ENCODE data around the gene ARF1. TPM values are rescaled to one million over a fixed set of nuclear protein-coding genes. Genes with fewer than 3 reads are reported as not detected.

The ARF1 gene
- total RNA-seq, 6 donors from 2014 or later = 157 to 487 (median 374) TPM

DNA sequence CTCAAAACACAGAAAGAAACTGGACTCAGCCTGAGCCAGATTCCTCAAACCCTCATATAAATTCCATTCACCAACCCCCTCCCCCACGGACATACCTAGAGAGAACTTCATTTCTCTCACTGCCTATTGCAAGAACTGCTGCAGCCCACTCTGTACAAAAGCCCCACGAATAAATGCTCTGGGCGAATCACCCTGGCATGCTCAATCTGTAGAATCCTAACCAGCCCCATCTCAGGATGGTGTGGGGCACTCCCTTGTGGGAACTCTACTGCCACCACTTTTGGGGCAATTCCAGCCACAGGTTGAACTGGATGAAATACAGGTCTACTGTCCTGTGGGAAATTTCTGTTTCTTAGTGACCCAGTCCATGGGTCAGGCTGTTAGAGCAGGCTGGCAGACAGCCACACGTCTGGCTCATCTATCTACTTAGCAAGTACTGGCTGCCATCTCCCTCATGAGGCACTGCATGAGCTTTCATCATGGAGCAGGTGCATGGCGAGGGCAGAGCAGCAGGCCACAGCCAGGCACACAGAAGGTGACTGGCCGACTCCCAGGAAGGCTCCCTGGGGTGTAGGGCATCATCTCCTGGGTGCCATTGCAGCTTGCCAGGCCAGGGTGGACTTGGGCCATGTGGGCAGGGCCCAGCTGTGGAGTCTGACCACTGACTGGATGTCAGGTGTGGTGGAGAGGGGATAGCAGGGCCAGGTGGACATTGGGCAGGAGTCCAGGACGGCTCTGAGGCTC is 22.2 kb downstream of the ARF1 start:
- Histone ChIP-seq H3K27ac (peak overlapping the region in 1 of 4 donors; percentile 19), H3K4me1 (peaks cover 28 to 51% (median 33%) of the 10 kb centered on the region in 4 donors), H3K9me3 (no peaks in the 10 kb centered on the region), H3K36me3 (peaks cover 3 to 39% (median 25%) of the 10 kb centered on the region in 4 donors), H3K4me3 (no peak overlapping the region), H3K27me3 (no peaks in the 10 kb centered on the region)
- ATAC-seq (ENCODE audit: low FRiP score in 2 of 2) (no peak), DNase-seq (no peak)
- 73 to 83% methylated on average over 6 of the region's 7 CpGs for WGBS, 2 donors
- TF ChIP-seq POLR2AphosphoS5 (IDR thresholded peaks at IDR 0.05) (no peak), POLR2A (IDR thresholded peaks at IDR 0.05) (no peak), EP300 (IDR thresholded peaks at IDR 0.05) (no peak)
- TF ChIP-seq, protein P1, sequence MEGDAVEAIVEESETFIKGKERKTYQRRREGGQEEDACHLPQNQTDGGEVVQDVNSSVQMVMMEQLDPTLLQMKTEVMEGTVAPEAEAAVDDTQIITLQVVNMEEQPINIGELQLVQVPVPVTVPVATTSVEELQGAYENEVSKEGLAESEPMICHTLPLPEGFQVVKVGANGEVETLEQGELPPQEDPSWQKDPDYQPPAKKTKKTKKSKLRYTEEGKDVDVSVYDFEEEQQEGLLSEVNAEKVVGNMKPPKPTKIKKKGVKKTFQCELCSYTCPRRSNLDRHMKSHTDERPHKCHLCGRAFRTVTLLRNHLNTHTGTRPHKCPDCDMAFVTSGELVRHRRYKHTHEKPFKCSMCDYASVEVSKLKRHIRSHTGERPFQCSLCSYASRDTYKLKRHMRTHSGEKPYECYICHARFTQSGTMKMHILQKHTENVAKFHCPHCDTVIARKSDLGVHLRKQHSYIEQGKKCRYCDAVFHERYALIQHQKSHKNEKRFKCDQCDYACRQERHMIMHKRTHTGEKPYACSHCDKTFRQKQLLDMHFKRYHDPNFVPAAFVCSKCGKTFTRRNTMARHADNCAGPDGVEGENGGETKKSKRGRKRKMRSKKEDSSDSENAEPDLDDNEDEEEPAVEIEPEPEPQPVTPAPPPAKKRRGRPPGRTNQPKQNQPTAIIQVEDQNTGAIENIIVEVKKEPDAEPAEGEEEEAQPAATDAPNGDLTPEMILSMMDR (IDR thresholded peaks at IDR 0.05) = no peak

DNA sequence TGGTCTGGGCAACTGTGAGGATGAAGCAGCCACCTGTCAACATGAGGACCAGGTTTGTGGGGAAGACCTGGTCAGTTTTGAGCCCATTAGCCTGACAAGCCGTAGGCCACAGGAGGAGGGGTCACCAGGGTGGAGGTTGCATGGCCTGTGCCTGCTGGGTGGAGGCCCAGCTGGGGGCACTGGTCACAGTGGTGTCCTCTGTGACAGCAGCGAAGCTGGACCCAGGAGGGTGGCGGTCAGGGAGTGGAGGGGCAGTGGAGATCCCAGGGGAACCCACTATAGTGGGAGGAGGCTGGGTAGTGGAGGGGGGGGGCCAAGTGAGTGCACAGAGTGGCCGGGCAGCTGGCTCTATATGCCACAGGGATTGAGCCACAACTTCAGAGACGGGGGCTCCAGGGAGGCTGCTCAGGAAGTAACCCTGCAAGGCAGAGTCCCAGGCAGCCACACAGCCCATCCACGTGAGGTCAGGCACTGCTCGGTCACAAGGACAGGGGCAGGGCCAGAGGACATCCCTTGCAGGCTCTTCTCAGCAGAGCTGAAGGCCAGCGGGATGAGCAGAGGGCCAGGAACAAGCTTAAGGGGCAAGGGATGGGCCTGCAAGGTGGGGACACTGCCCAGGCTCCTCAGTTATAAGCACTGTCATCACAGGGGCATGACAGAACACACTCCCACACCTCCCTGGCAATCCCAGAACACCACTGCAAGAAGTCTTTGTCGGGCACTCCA is 22.9 kb downstream of the ARF1 start:
- ATAC-seq (ENCODE audit: low FRiP score in 2 of 2) = no peak
- Histone ChIP-seq H3K4me1 (peaks cover 33 to 59% (median 40%) of the 10 kb centered on the region in 4 donors), H3K4me3 (no peak overlapping the region), H3K9me3 (no peaks in the 10 kb centered on the region), H3K27me3 (no peaks in the 10 kb centered on the region), H3K27ac (no peak overlapping the region), H3K36me3 (peaks cover 3 to 32% (median 19%) of the 10 kb centered on the region in 4 donors)
- TF ChIP-seq POLR2AphosphoS5 (IDR thresholded peaks at IDR 0.05) (no peak), POLR2A (IDR thresholded peaks at IDR 0.05) (no peak), EP300 (IDR thresholded peaks at IDR 0.05) (no peak)
- TF ChIP-seq, protein P1 (IDR thresholded peaks at IDR 0.05) = no peak
- no peak for DNase-seq
- 90 to 92% methylated on average over 4 to 8 of the region's 9 CpGs for WGBS, 2 donors

DNA sequence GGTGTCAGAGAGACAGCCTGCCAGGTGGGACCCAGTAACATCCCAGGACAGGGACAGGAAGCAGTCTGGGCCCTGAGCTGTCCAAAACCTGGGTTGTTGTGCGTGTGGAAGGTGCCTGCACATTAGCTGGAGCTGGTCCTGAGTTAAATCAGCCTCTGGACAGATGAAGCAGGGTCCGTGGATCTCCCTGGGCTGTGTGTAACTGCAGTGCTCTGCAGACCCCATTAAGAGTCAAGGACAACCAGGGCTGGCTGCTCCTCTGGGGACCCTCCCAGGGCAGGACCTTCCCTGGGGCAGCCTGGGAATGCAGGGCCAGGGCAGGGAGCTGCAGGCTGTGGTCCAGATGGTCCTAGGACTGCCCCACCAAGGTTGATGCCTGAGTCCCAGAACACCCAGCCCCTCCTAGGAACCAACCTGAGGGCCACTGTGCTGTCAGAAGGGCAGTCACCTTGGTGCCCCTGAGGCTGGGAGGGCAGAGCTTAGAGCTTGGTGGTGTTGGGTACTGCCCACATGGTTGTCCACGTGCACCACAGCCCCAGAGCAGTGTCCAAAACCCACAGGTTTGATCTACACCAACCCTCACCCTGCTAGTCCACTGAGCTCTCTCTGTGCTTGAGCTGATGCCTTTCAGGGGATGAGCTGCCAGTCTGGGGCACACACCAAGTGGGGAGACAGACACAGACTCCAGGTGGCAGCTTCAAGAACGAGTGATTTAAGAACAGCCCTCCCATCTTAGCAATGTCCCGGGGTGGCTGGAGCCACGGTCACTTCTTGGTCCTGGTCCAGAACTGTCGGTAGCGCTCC is 23.7 kb downstream of the ARF1 start:
- Histone ChIP-seq H3K27me3 (no peaks in the 10 kb centered on the region), H3K4me1 (peaks cover 35 to 54% (median 41%) of the 10 kb centered on the region in 4 donors), H3K36me3 (peaks cover 0 to 24% (median 15%) of the 10 kb centered on the region in 4 donors), H3K9me3 (no peaks in the 10 kb centered on the region), H3K27ac (no peak overlapping the region), H3K4me3 (no peak overlapping the region)
- DNase-seq = no peak
- ATAC-seq (ENCODE audit: low FRiP score in 2 of 2) = no peak
- WGBS, 2 donors = 85% methylated on average over 8 of the region's 8 CpGs; no CpG with 5 or more reads in 1 of the 2 donors
- TF ChIP-seq POLR2A (IDR thresholded peaks at IDR 0.05) = no peak
- TF ChIP-seq, protein P1 (IDR thresholded peaks at IDR 0.05) = no peak
- no peak for TF ChIP-seq EP300 (IDR thresholded peaks at IDR 0.05)
- no peak for TF ChIP-seq POLR2AphosphoS5 (IDR thresholded peaks at IDR 0.05)

DNA sequence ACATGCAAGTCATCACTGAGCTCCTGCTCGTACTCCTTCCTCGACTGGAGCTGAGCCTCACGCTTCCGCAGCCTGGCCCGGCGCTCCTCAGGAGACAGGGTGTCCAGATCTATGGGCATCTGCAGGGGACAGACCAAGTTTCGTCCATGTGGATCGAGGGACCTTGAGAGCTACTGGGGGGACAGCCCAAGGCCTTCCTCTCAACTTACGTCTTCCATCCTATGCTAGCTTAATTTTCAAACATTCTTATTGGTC is 24.2 kb downstream of the ARF1 start:
- no peak for TF ChIP-seq EP300 (IDR thresholded peaks at IDR 0.05)
- TF ChIP-seq POLR2A (IDR thresholded peaks at IDR 0.05) = no peak
- TF ChIP-seq, protein P1 (IDR thresholded peaks at IDR 0.05) = no peak
- no peak for TF ChIP-seq POLR2AphosphoS5 (IDR thresholded peaks at IDR 0.05)
- no peaks in the 10 kb centered on the region for H3K27me3 ChIP-seq
- no peak for ATAC-seq (ENCODE audit: low FRiP score in 2 of 2)

More for the DNA sequence above, 24.2 kb downstream of the ARF1 start:
- no peak for DNase-seq
- WGBS, 2 donors = 94 to 95% methylated on average over 5 to 9 of the region's 9 CpGs
- no peaks in the 10 kb centered on the region for H3K9me3 ChIP-seq
- H3K36me3 ChIP-seq = peaks cover 0 to 24% (median 15%) of the 10 kb centered on the region in 4 donors
- H3K27ac ChIP-seq = no peak overlapping the region
- no peak overlapping the region for H3K4me3 ChIP-seq
- peaks cover 33 to 49% (median 36%) of the 10 kb centered on the region in 4 donors for H3K4me1 ChIP-seq
